ENCODE results near the gene FLII.

DNA sequence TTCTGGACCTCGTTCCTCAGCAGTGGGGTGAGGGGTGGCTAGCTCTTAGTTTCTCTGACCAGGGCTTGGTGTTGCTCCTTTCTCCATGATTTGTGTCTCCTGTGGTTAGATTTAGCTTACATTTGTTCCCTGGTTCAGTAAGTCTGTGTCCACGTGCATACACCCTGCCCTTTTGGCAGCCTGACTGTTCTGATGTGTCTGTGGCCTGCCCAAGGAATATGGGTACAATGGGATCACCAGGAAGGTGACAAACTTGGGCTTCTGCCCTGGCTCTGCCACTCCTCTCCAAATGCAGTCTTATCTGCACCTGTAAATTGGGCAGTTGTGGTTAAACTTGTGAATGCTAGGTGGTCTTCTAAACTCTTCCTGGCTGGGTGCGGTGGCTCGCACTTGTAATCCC lies 57.4 kb downstream of the FLII start:
- TF ChIP-seq, protein P1, sequence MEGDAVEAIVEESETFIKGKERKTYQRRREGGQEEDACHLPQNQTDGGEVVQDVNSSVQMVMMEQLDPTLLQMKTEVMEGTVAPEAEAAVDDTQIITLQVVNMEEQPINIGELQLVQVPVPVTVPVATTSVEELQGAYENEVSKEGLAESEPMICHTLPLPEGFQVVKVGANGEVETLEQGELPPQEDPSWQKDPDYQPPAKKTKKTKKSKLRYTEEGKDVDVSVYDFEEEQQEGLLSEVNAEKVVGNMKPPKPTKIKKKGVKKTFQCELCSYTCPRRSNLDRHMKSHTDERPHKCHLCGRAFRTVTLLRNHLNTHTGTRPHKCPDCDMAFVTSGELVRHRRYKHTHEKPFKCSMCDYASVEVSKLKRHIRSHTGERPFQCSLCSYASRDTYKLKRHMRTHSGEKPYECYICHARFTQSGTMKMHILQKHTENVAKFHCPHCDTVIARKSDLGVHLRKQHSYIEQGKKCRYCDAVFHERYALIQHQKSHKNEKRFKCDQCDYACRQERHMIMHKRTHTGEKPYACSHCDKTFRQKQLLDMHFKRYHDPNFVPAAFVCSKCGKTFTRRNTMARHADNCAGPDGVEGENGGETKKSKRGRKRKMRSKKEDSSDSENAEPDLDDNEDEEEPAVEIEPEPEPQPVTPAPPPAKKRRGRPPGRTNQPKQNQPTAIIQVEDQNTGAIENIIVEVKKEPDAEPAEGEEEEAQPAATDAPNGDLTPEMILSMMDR (IDR thresholded peaks at IDR 0.05; ENCODE audit: extremely low read depth in 1 of 2, insufficient read depth in 1 of 2, low read depth in 1 of 2, low read length in 2 of 2) = no peak
- TF ChIP-seq EZH2 (IDR thresholded peaks at IDR 0.05; ENCODE audit: borderline replicate concordance, low read depth, low read length, severe bottlenecking) (no peak), POLR2A (IDR thresholded peaks at IDR 0.05; ENCODE audit: low read depth, low read length) (no peak), MYC (IDR thresholded peaks at IDR 0.05; ENCODE audit: low read depth, low read length) (no peak), FOS (IDR thresholded peaks at IDR 0.05; ENCODE audit: borderline replicate concordance, insufficient read depth, low read length) (no peak)

All from endothelial cell of umbilical vein (primary cell).